ENCODE measurements around the gene RBM4B. TPM values are rescaled to one million over a fixed set of nuclear protein-coding genes. Genes with fewer than 3 reads are reported as not detected.

The RBM4B gene
- total RNA-seq, 4 donors from 2014 or later, result 4.5 to 11.7 (median 6.5) TPM

DNA sequence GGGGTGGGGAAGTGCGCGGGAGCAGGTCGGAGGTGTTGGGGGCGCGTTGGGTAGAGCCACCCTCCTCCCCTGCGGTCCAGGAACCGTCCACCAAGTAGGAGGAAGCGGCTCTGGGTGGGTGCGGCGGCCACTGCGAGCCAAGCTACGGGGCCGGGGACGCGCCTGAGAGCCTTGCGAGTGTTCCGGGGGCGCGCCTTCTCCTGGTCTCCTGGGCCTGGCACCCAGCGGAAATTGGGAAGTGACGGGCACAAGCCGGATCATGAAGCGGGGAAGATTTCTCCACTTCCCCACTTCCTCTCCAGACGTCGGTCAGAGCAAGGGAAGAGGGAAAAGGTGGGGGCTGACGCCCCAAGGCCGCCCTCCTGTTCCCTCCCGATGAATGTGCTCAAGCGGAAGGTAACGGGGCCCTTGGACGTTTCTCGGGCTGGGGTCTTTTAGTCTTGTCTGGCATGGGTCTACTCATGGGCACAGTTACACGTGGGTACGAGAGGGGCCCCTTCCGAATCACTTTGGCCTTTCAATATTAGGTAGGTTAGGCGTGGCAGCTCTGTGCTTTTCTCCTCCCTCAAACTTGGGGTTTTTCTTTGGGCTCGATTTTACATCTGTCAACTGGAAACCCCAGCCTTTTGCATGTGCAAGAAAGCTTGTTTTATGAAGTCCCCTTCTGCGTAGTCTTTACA, 60.4 kb downstream of the RBM4B start:
- intact Hi-C loops (cut with DNase I; ENCODE audit: low total_unique reads), result loop anchor here (2.0 kb wide), 3 partner anchors 24 to 246 kb away; partner anchors contain the start of genes CCDC87, CCS and SLC29A2
- in situ Hi-C loops (cut with MboI; ENCODE audit: low sequenced_read_pairs in 4 of 4), result no loop called here
- no peaks in the 10 kb centered on the region for H3K9me3 ChIP-seq
- peak; percentile 22 to 24 for ATAC-seq
- TF ChIP-seq POLR2A (IDR thresholded peaks at IDR 0.05), result no peak
- H3K27me3 ChIP-seq, result no peaks in the 10 kb centered on the region
- no peaks in the 10 kb centered on the region for H3K36me3 ChIP-seq
- DNase-seq, result peak; percentile 48 to 60
- peaks cover 42 to 50% of the 10 kb centered on the region in 2 donors for H3K4me1 ChIP-seq
- peak overlapping the region; percentile 77 to 96 (median 93) for H3K4me3 ChIP-seq
- H3K27ac ChIP-seq, result peak overlapping the region; percentile 92 to 95 (median 94)

- H3K27me3 ChIP-seq, result no peaks in the 10 kb centered on the region
- DNase-seq, result peak; percentile 99 to 100
- TF ChIP-seq, protein P1, sequence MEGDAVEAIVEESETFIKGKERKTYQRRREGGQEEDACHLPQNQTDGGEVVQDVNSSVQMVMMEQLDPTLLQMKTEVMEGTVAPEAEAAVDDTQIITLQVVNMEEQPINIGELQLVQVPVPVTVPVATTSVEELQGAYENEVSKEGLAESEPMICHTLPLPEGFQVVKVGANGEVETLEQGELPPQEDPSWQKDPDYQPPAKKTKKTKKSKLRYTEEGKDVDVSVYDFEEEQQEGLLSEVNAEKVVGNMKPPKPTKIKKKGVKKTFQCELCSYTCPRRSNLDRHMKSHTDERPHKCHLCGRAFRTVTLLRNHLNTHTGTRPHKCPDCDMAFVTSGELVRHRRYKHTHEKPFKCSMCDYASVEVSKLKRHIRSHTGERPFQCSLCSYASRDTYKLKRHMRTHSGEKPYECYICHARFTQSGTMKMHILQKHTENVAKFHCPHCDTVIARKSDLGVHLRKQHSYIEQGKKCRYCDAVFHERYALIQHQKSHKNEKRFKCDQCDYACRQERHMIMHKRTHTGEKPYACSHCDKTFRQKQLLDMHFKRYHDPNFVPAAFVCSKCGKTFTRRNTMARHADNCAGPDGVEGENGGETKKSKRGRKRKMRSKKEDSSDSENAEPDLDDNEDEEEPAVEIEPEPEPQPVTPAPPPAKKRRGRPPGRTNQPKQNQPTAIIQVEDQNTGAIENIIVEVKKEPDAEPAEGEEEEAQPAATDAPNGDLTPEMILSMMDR (IDR thresholded peaks at IDR 0.05 in 4 of 5, conservative IDR thresholded peaks at IDR 0.05 in 1 of 5), result peak in 1 of 5 experiments; percentile 11
- peak; percentile 97 to 99 for TF ChIP-seq POLR2A (IDR thresholded peaks at IDR 0.05)
- ATAC-seq, result peak; percentile 97 to 98
- H3K4me1 ChIP-seq, result peaks cover 35 to 43% of the 10 kb centered on the region in 2 donors
- in situ Hi-C loops (cut with MboI; ENCODE audit: low sequenced_read_pairs in 4 of 4), result no loop called here
- peak within 1 kb of the TSS; percentile 92 to 95 (median 94) for H3K27ac ChIP-seq
- no peaks in the 10 kb centered on the region for H3K9me3 ChIP-seq
- H3K4me3 ChIP-seq, result peak within 1 kb of the TSS; percentile 77 to 96 (median 93)
- intact Hi-C loops (cut with DNase I; ENCODE audit: low total_unique reads), result loop anchor here (1.0 to 2.0 kb wide), 5 partner anchors 22 to 246 kb away; partner anchors contain the start of genes CCDC87, CCS, RBM4 and RBM4B
- H3K36me3 ChIP-seq, result no peaks in the 10 kb centered on the region
Observed at GRCh38 chr11:66616379-66617154, 61.1 kb downstream of the RBM4B start, which contains the start of gene RBM14. Gene RBM14, plus strand, starts transcription at chr11:66616630. Its CDS starts 91 bp downstream, at chr11:66616721.

Other genes with a start within 250 kb of the RBM4B start
- gene MRPL11, start 239.0 kb downstream of the RBM4B start, total RNA-seq, result 10 to 100 TPM; 35.1 to 64.1 (median 52.5) TPM
- gene PELI3, start 211.0 kb downstream of the RBM4B start, total RNA-seq, result 10 to 100 TPM; 26.1 to 55.9 (median 37.3) TPM
- 10 to 100 TPM; 28.5 to 58.5 (median 37.4) TPM for gene DPP3, start 197.5 kb downstream of the RBM4B start, total RNA-seq
- 10 to 100 TPM; 19.8 to 34.5 (median 31.2) TPM for gene BBS1, start 167.3 kb downstream of the RBM4B start, total RNA-seq
- gene ZDHHC24, start 131.8 kb downstream of the RBM4B start, total RNA-seq, result 10 to 100 TPM in 2 of 4 donors, 1 to 10 TPM in 2; 7.2 to 13.0 (median 11.2) TPM
- gene ACTN3, start 131.0 kb downstream of the RBM4B start, total RNA-seq, result 1 to 10 TPM in 3 of 4 donors, under 1 TPM in 1; 0.85 to 2.4 (median 1.2) TPM
- gene CTSF, start 109.3 kb downstream of the RBM4B start, total RNA-seq, result 10 to 100 TPM; 49.1 to 87.0 (median 60.6) TPM
- gene CCDC87, start 84.8 kb downstream of the RBM4B start, total RNA-seq, result under 1 TPM in 2 of 4 donors, not detected in 2; 0.13 to 0.41 TPM
- gene CCS, start 84.7 kb downstream of the RBM4B start, total RNA-seq, result 10 to 100 TPM in 3 of 4 donors, 1 to 10 TPM in 1; 9.0 to 12.3 (median 11.7) TPM
- gene RBM14, start 61.3 kb downstream of the RBM4B start, total RNA-seq, result 10 to 100 TPM; 17.0 to 43.2 (median 29.4) TPM
- 100 to 1,000 TPM in 1 of 4 donors, 10 to 100 TPM in 3; 62.4 to 117 (median 69.2) TPM for gene RBM4, start 39.2 kb downstream of the RBM4B start, total RNA-seq
- 1 to 10 TPM in 2 of 4 donors, under 1 TPM in 2; 0.40 to 1.5 (median 1.0) TPM for gene SPTBN2, start 51.3 kb upstream of the RBM4B start, total RNA-seq
- gene RCE1, start 165.6 kb upstream of the RBM4B start, total RNA-seq, result 10 to 100 TPM in 1 of 4 donors, 1 to 10 TPM in 3; 6.6 to 11.8 (median 8.3) TPM
- 10 to 100 TPM in 2 of 4 donors, 1 to 10 TPM in 2; 8.6 to 12.1 (median 10.1) TPM for gene LRFN4, start 179.2 kb upstream of the RBM4B start, total RNA-seq